GM04504 (cell line): ENCODE data around the gene PDXK.
A peak's percentile ranks its signal among the peaks of the same experiment; 100 is the strongest.

Source experiments
- DNase-seq: peaks from one replicate; pipeline ENCODE4 v3.0.0-alpha.2; 2012; ENCODE audit warnings: low read depth

PDXK gene

DNA sequence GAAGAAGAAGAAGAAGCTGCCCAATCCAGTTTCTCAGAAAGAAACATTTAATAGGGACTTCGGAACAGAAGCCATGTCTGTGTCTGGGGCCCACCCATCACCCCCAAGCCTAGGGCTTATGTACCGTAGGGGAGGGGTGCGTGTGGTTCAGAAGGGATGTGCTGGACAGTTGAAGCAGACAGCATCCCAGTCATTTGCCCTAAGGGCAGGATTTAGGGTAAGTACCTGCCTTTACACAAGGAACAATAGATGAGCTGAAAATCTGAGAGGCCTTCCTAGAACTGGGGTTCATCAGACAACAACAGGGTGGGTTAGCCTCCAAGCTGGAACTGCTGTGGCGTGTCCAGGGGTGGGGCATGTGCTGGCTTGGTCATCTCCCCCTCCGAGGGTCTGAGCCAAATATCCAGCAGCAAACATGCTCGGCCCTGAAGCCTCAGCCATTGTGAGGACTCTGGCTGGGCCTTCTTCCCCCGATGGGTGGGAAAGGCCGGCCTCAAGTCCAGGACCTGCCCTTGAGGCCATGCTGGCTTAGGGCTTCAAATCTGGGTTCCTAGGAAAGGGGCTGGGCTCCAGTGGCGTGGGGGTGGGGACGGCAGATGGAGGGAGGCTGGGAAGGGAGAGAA is 45.1 kb downstream of the PDXK start:
- DNase-seq, result no peak

DNA sequence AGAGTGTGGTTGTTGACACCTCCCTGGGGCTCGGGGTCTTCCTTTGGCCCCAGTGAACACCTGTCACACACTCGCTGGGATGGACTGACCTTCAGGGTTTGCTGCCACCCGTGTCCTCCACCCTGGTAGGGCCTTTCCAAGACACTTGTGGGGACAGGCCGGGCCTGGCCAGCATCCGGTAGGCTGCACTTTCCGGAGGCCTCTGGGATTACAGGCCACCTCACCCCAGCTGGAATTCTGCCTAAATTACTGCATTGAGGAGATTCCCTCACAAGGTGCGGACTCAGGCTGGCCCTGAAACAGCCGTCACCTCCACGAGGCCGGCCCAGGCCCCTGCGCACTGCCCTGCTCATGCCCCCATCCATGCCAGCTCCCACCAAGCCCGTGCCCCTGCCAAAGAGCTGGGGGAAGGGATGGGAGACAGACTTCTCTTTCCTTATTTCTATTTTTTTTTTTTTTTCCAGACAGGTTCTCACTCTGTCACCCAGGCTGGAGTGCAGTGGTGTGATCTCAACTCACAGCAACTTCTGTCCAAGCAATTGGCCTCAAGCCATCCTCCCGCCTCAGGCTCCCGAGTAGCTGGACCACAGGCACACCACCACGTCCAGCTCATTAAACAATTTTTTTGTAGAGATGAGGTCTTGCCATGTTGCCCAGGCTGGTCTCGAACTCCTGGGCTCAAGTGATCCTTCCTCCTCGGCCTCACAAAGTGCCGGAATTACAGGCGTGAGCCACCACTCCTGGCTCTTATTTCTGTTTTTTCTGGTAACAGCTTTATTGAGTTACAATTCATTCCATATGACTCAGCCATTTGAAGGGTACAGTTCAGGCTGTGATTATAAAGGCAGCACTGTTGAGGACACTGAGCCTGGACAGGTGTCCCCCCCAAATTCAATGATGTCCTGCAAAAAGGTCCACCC is 45.9 kb downstream of the PDXK start:
- no peak for DNase-seq

DNA sequence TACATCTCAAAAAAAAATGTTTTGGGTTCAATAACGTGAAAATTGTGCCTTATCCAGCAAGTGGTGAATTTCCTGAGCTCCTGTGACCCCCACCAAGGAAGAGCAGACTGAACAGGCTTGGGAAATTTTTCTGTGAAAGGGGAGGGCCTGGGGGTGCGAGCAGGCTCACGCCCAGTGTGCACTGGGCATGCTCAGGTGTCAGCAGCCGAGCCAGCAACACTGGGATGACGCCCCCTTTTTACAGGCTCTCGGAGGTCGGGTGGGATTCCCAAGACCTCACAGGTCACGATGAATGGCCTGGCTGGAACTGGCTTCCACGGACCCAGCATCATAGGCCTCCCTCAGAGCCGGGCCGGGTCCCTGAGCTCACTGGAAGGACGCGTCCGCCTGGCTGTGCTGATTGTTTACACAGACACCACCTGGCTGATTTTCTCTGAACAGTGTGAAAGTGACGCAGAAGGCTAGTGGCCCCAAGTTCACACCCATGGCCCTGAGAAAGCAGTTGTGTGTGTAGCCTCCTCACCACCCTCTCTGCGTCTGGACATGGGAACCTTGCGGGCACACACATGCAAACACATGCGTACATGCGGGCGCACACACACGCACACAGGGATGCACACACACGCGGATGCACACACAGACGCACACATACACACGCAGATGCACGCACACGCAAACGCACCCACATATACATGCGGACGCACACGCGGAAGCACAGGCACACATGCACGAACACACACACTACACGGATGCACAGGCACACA is 48.0 kb downstream of the PDXK start:
- DNase-seq, result no peak

DNA sequence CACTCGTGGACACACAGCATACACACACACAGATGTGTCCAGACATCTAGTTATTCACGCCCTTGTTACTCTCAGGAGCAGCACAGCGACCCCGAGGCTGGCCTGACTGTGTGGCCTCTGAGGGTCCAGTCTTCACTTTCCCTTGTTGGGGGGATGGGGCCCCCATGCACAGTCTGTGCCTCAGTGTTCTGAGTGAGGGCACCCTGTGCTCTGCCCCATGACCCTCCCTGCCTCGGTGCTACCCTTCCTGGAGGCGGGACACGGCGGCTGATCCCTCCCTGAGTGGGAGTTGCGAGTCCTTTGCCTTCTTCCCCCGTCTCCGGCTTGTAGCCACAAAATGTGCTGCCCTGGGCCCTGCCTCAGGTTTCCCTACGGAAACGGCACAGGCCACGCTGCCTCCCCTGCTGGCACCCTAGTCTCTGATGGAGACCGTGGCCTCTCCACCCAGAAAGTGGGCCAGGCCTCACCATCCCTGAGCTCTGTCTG is 48.6 kb downstream of the PDXK start:
- DNase-seq, result no peak

DNA sequence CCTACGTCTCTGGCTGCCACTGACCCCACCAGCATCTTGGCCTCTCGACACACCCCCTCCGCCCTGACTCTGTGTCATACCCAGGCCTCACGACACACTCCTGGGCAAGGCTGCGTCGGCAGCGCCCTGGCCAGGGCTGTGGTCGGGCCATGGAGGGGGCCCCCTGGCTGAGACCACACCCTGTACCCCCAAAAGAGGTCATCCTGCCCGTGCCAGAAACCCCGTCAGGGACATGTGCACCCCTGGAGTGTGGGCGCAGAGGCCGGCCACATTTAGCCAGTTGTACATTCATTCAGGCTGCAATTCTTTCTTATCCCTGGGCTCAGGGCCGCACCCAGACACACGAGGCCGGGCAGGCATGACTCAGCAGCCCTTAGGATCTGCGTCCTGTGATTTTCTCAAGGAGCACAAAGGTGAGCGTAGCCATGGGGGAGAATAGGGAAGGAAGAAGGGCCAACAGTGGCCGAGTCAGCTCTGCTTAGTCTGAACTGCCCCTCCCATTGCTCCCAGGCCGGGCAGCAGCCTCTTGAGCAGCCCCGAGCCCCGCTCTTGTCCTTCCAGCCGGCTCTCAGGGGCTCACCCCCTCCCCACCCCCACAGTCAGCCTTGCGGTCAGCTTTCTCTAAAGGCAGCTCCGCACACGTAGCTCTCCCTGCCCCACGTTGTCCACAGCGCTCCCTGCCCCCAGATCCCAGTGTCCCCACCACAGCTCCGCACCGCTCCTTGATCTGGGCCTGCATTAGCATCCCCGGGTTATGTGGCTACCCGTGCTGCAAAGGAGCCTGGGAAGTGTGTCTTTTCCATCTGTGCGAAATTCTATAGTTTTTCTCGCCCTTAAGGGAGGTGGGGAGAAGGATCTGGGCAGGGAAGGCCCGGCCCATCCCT is 49.3 kb downstream of the PDXK start:
- peak; percentile 45 for DNase-seq

DNA sequence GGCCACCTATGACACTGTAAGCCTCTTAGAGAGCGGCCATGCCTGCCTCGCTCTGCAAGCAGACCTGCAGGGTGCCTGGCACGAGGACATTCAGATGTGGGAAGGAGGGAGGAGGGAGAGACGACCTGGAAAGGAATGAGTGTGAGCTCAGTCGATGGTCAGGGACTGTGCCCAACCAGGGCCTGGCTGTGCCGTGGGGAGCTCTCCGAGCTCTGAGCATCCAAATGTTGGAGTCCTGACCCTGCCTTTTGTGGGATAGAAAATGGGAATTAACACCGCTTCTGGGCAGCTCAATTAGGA is 49.9 kb downstream of the PDXK start:
- no peak for DNase-seq

DNA sequence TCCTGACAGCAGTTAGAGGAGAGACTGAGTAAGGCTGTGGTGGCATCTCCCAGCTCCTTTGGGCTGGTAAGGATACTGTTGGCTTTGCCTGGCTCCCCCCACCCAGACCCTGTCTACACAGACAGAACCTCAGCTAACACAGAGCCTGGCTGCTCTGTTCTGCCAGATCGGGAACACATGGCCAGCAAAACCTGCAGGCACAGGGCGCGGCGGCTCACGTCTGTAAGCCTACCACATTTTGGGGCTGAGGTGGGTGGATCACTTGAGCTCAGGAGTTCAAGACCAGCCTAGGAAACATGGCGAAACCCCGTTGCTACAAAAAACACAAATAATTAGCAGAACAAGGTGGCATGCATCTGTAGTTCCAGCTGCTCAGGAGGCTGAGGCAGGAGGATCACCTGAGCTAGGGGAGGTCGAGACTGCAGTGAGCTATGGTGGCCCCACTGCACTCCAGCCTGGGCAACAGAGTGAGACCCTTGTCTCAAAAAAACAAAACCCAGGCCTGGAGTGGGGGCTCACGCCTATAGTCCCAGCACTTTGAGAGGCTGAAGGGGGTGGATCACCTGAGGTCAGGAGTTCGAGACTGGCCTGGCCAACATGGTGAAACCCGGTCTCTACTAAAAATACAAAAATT is 50.5 kb downstream of the PDXK start:
- DNase-seq, result no peak

DNA sequence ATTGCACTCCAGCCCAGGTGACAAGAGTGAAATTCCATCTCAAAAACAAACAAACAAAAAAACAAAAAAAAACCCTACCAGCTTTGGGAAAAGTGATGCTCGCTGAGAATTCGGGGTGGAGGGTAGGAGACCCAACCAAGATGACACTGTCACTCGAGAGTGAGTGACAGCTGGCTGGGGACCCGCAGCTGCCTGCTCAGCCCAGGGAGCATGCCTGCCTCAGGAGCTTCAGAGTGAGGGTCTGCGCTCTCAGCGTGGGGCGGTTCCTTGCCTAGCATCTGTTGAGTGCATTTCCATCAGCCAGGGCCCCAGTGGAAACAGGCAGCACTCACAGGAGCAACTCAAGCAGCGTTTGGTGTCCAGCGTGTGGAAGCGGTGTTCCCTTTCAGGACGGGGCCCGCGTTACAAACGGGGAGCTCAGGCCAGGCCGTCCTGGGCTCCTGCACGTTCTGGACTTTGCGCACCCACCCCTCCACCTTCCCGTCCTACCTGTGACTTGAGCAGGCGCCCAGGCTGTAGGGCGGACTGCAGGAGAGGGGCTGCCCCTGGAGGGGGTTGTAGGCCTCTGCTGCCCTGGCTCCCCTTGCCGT is 51.2 kb downstream of the PDXK start:
- no peak for DNase-seq

DNA sequence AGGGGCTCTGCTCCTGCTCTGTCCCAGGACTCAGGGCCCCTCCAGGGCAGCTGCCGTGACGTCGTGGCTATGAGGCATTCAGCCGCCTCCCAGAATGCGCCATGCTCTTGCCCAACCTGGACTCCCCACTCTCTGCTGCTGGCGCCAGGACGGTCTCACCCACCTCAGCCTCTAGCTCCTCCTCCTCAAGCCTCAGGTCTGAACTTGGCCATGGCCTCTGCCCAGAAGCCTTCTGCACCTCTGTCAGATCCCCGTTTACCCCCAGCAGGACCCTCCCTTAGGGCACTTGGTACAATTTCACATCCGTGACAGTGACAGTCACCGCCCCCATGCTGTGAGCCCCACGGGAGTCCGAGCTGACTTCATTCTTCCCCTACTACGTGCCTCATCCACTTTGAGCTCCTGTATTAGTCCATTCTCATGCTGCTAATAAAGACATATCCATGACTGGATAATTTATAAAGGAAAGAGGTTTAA is 52.3 kb downstream of the PDXK start:
- DNase-seq, result no peak

DNA sequence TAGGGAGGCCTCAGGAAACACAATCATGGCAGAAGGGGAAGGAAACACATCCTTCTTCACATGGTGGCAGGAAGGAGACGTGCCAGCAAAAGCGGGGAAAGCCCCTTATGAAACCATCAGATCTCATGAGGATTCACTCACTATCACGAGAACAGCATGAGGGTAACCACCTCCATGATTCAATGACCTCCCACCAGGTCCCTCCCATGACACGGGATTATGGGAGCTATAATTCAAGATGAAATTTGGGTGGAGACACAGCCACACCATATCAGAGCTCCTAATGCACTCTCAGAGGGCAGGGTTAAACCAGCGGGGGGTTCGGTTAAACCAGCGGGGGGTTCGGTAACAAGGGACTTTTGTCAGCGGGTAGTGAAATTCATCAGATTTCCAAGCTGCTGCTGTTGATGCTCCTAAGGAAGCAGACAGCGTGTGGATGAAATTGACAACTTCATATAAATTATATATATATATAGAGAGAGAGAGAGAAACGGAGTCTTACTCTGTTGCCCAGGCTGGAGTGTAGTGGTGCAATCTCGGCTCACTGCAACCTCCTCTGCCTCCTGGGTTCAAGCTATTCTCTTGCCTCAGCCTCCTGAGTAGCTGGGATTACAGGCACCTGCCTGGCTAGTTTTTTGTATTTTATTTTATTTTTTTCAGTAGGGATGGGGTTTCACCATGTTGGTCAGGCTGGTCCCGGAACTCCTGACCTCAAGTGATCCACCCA is 52.9 kb downstream of the PDXK start:
- no peak for DNase-seq

DNA sequence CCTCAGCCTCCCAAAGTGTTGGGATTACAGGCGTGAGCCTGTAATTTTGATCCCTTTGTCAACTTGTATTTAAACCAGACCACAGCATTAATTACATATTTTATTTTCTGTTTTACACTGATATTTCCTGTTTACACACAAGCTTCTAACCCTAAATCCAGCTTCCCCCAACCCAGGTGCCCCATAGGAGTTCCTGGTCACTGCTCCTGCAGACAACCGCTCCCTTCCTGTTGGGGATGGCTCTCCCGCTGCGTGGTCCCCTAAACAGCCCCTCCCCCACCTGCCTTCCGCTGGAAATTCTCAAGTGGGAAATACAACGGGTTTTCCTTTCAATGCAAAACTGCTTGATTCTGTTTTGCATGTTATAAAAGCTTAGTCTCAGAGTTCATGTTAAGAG is 53.5 kb downstream of the PDXK start:
- DNase-seq, result no peak

DNA sequence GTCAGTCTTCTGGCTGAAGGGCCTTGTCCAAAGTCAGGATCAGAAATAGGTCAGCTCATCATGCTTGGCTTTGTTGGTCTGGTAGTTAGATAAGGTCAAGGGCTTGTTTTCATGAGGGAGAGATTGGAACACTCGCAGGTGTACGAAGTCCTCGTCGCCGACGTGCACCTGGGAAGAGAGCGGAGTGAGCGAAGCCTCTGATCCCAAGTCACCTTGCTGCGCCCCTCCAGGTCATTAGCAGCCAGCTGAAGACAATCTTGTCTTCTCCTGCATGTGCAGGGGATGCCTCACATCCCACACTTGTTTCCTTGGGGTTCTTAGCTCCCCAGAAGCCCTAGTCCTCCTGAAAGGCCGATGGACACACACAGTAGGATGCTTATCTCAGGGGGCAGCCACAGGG is 55.2 kb downstream of the PDXK start:
- no peak for DNase-seq

DNA sequence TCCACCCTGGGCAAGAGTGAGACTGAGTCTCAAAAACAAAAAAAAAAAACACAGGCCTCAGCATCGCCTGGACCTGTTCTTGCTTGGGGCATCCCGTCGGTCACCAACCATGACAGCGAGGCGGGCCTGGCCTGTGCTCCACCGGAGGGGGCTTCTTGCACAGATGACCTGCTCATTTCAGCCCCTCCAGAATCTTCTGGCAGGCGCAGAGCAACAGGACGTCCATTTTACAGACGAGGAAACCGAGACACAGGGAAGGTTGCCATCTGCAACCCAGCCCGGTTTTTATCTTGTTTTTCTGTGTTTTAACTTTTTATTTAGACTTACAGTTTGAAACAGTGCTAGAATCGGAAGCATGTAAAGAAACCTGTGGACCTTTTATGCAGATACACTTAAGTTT is 56.3 kb downstream of the PDXK start:
- DNase-seq, result no peak

DNA sequence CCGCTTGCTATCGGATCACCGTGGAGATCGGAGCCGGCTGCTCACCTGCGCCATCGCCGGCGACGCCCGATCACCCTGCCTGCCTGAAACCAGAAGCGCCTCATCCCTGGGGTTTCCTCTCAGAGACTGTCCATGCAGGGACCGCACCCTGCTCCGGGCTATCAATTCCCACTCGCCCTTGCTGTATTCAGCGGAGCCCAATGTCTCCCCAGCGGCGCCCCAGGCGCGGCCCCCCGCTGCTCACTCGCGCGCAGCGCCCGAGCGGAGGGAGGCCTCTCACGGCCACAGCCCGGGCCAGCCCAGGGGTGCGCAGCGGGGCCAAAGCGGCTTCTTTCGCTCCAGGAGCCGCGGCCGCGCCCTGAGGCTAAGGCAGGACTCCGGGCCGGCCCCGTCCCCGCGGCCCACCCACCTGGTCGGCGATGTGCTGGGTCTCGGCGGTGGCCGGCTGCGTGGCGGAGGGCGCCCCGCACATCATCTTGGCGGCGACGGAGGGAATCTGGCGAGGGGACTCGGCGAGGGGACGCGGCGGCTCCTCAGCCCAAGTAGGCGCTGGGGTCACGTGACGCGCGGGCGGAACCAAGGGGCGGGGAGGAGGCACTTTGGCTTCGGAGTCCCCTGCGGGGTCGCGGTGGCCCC is 57.0 kb downstream of the PDXK start, which contains the start of gene CSTB:
Gene CSTB, minus strand, starts transcription at position 514 of the 636 bp plus-strand sequence. Its CDS starts 39 bp downstream, at position 475.
- DNase-seq, result peak; percentile 28

DNA sequence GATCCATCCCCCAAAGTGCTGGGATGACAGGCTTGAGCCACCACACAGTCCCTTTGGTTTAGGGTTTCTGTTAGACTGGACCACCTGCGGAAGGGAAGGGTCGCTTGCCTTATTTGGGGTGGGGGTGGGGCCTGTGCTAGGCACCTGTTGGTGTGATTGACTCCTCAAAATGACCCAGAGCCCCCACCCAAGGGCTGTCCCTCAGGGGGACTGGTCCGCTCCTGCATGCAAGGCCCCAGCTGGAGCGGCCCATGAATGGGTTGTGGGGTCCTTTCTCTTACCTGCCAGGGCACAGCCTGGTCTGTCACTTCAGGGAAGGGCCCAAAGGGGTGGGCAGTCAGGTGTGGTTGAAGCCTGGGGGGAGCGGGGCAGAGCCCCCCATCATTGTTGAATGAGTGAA is 59.0 kb downstream of the PDXK start:
- DNase-seq, result no peak

DNA sequence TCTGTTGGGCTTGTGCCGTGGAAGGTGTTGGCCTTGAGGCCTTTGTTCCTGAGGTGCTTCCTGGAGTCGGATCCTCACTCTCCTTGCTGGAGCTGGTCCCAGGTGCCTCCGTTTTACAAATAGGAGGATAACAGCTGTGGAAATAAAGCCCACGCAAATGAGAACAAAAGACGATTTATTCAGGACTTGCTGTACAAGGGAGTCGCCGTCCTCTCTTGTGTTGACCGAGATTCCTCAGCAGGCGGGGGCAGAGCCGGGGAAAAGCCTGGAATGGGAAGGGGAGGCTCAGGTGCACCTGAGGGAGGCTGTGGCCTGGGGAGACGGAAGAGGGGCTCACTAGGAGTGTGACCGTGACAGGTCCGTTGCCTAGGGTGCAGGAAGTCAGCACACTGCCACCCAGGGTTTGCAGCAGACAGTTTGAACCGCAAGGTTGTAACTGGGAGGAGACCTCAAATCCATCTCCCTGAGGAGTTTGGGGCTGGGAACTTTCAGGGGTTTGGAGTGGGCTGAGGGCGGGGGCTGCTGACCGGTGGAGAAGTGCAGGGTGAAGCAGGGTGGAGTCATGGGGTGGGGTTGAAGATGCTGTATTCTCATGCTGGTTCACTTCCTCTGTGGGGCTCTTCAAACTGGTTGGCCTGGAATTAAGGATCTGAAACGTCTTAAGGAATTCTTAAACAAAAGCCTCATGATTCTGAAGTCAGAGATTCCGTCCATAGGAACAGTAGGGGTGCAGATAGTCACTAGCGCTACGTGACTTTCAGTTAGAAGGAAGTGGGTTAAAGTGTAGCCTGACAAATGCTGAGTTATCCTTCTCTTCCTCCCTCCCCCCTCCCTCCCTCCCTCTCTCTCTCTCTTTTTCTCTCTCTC is 59.8 kb downstream of the PDXK start:
- no peak for DNase-seq

DNA sequence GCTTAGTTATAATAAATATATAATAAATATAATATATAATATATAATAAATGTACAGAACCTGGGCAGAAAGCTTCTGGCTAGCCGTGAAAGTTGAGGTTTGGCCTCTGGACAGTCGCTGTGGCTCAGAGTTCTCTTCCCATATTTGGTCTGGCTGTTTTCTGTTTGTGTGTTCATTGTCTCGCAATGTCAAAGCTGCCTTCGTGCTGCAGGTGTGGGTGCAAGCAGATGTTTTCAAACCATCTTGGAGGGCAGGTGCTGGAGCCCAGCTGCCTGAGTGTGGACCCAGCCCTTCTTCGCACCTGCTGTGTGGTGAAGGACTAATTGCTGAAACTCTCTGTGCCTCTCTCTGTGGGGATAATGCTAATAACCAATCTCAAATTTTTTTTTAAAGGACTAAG is 60.7 kb downstream of the PDXK start:
- DNase-seq, result no peak

DNA sequence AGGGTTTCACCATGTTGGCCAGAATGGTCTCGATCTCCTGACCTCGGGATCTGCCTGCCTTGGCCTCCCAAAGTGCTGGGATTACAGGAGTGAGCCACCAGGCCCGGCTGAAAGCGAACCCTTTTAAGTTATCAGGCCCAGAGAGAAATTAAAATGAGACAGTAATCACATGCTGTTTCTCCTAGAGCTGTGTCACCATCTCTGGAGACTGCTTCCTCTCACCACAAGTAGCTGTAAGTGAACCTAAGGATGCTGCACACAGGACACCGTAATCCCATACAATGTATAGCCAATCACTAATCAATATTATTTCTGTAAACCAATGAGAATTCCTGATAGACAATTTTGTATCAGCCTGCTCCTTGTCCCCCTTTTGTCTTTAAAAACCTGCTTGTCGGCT is 62.9 kb downstream of the PDXK start:
- DNase-seq, result no peak
